Measurements from ENCODE around the gene UACA.
"Not testable (repeated sequence)": the region's sequence is repeated elsewhere in the genome, so short reads cannot be mapped to it uniquely, and the experiment has no call there.

UACA gene

DNA sequence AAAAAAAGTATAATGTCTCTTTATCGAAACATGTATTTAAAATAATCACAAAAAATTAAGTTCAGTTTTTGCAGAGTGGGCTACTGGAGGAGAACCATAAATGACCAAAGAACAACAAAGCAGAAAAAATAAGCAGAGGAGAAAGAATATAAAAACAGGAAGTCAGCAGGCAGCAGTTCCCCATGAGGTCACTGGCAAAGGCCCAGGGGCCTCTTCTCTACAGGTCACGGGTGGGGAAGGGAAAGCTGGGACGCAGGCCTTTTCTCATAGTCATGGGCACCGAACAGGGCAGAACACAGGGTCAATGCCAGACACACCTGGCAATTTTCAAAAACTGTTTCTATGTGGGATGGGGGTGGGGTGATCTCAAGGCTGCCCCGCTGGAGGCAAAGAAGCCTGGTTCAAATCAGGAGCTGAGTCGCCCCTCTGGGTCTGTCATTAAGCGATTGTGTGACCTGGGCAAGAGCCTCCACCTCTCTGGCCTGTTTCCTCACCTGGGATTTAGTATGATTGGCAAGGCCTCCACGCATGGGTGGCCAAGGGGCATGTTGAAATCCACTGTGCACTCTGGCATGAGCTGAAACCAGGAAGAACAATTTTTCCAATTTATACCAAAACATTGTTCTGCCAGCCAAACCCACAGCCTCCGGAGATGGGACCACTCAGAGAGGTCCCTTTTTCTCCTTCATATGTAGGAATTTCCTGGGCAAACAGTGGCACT is 43.8 kb upstream of the UACA start:
- H2BK15ac ChIP-seq (ENCODE audit: low read length): no peak overlapping the region
- no peaks in the 10 kb centered on the region for H3K4me1 ChIP-seq (ENCODE audit: control insufficient read depth in 2 of 2, insufficient read depth in 1 of 2, low read depth in 1 of 2, low read length in 2 of 2)
- no CpG with 5 or more reads among the region's 9 CpGs for WGBS, 2 donors (ENCODE audit: extremely low coverage in 2 of 2, insufficient read length in 2 of 2, insufficient replicate concordance in 1 of 2)
- no peak overlapping the region for H2BK12ac ChIP-seq (ENCODE audit: low read length)
- H2BK120ac ChIP-seq (ENCODE audit: low read depth, low read length): no peak overlapping the region
- H4K91ac ChIP-seq (ENCODE audit: low read depth, low read length, poor library complexity): no peak overlapping the region
- no peak overlapping the region for H3K9ac ChIP-seq (ENCODE audit: low read depth, low read length, poor library complexity)
- no peak overlapping the region for H3K4me3 ChIP-seq (ENCODE audit: low read length in 2 of 2)
- no peaks in the 10 kb centered on the region for H3K79me1 ChIP-seq (ENCODE audit: low read depth, low read length)
- H3K14ac ChIP-seq (ENCODE audit: low read length): no peak overlapping the region
- H4K8ac ChIP-seq (ENCODE audit: low read depth, low read length): no peak overlapping the region
- H2AFZ ChIP-seq (ENCODE audit: low read length): no peak overlapping the region
- H3K18ac ChIP-seq (ENCODE audit: low read length): no peak overlapping the region
- no peak overlapping the region for H3K23ac ChIP-seq (ENCODE audit: low read depth, low read length, poor library complexity)
- H2AK5ac ChIP-seq (ENCODE audit: low read depth, low read length): no peak overlapping the region
- H3K27me3 ChIP-seq (ENCODE audit: control insufficient read depth in 3 of 3, insufficient read depth in 3 of 3, low read depth in 1 of 3, low read length in 3 of 3): peaks cover 0 to 7% (median 0%) of the 10 kb centered on the region in 3 experiments
- DNase-seq (ENCODE audit: low spot score): no peak
- no peak overlapping the region for H3K27ac ChIP-seq (replicated peaks; ENCODE audit: low read length)
- no peaks in the 10 kb centered on the region for H3K36me3 ChIP-seq (replicated peaks in 1 of 2; ENCODE audit: control insufficient read depth in 2 of 2, insufficient read depth in 2 of 2, low read length in 2 of 2)
- no peak overlapping the region for H2BK5ac ChIP-seq (ENCODE audit: low read length)
- no peak overlapping the region for H3K4ac ChIP-seq (ENCODE audit: low read length)
- no peak overlapping the region for H3K4me2 ChIP-seq (ENCODE audit: insufficient read depth, low read length, poor library complexity, severe bottlenecking)
- no peaks in the 10 kb centered on the region for H3K9me3 ChIP-seq (replicated peaks in 1 of 2; ENCODE audit: control insufficient read depth in 2 of 2, insufficient read depth in 1 of 2, low read depth in 1 of 2, low read length in 2 of 2)

- not testable (repeated sequence) for H2AK5ac ChIP-seq (ENCODE audit: low read depth, low read length); H2BK12ac ChIP-seq (ENCODE audit: low read length); H3K4me2 ChIP-seq (ENCODE audit: insufficient read depth, low read length, poor library complexity, severe bottlenecking); H2AFZ ChIP-seq (ENCODE audit: low read length); H3K79me1 ChIP-seq (ENCODE audit: low read depth, low read length); H4K91ac ChIP-seq (ENCODE audit: low read depth, low read length, poor library complexity); H3K27ac ChIP-seq (replicated peaks; ENCODE audit: low read length); H3K9me3 ChIP-seq (replicated peaks in 1 of 2; ENCODE audit: control insufficient read depth in 2 of 2, insufficient read depth in 1 of 2, low read depth in 1 of 2, low read length in 2 of 2); H3K4ac ChIP-seq (ENCODE audit: low read length); H4K8ac ChIP-seq (ENCODE audit: low read depth, low read length); H3K4me1 ChIP-seq (ENCODE audit: control insufficient read depth in 2 of 2, insufficient read depth in 1 of 2, low read depth in 1 of 2, low read length in 2 of 2); H2BK15ac ChIP-seq (ENCODE audit: low read length); H3K23ac ChIP-seq (ENCODE audit: low read depth, low read length, poor library complexity); H2BK120ac ChIP-seq (ENCODE audit: low read depth, low read length); H3K14ac ChIP-seq (ENCODE audit: low read length); H2BK5ac ChIP-seq (ENCODE audit: low read length); H3K4me3 ChIP-seq (ENCODE audit: low read length in 2 of 2); H3K36me3 ChIP-seq (replicated peaks in 1 of 2; ENCODE audit: control insufficient read depth in 2 of 2, insufficient read depth in 2 of 2, low read length in 2 of 2); DNase-seq (ENCODE audit: low spot score); H3K18ac ChIP-seq (ENCODE audit: low read length); H3K9ac ChIP-seq (ENCODE audit: low read depth, low read length, poor library complexity); H3K27me3 ChIP-seq (ENCODE audit: control insufficient read depth in 3 of 3, insufficient read depth in 3 of 3, low read depth in 1 of 3, low read length in 3 of 3)
- no CpG with 5 or more reads among the region's 9 CpGs for WGBS, 2 donors (ENCODE audit: extremely low coverage in 2 of 2, insufficient read length in 2 of 2, insufficient replicate concordance in 1 of 2)
Observed at GRCh38 chr15:70804388-70804787, 41.0 kb upstream of the UACA start.

GRCh38 chr15:70802629-70803028 is 39.3 kb upstream of the UACA start:
- H2BK120ac ChIP-seq (ENCODE audit: low read depth, low read length): no peak overlapping the region
- no peak overlapping the region for H4K8ac ChIP-seq (ENCODE audit: low read depth, low read length)
- H3K18ac ChIP-seq (ENCODE audit: low read length): peak overlapping the region; percentile 11
- DNase-seq (ENCODE audit: low spot score): no peak
- no peak overlapping the region for H2AK5ac ChIP-seq (ENCODE audit: low read depth, low read length)
- H2BK12ac ChIP-seq (ENCODE audit: low read length): no peak overlapping the region
- H3K4me1 ChIP-seq (ENCODE audit: control insufficient read depth in 2 of 2, insufficient read depth in 1 of 2, low read depth in 1 of 2, low read length in 2 of 2): peaks cover 0 to 9% of the 10 kb centered on the region in 2 donors
- H3K14ac ChIP-seq (ENCODE audit: low read length): no peak overlapping the region
- H3K4me2 ChIP-seq (ENCODE audit: insufficient read depth, low read length, poor library complexity, severe bottlenecking): no peak overlapping the region
- no peak overlapping the region for H2AFZ ChIP-seq (ENCODE audit: low read length)
- H3K36me3 ChIP-seq (replicated peaks in 1 of 2; ENCODE audit: control insufficient read depth in 2 of 2, insufficient read depth in 2 of 2, low read length in 2 of 2): no peaks in the 10 kb centered on the region
- no peak overlapping the region for H3K23ac ChIP-seq (ENCODE audit: low read depth, low read length, poor library complexity)
- no CpG with 5 or more reads among the region's 4 CpGs for WGBS, 2 donors (ENCODE audit: extremely low coverage in 2 of 2, insufficient read length in 2 of 2, insufficient replicate concordance in 1 of 2)
- H3K4ac ChIP-seq (ENCODE audit: low read length): no peak overlapping the region
- H3K27me3 ChIP-seq (ENCODE audit: control insufficient read depth in 3 of 3, insufficient read depth in 3 of 3, low read depth in 1 of 3, low read length in 3 of 3): peaks cover 0 to 8% (median 0%) of the 10 kb centered on the region in 3 experiments
- no peak overlapping the region for H3K9ac ChIP-seq (ENCODE audit: low read depth, low read length, poor library complexity)
- H2BK15ac ChIP-seq (ENCODE audit: low read length): no peak overlapping the region
- no peak overlapping the region for H3K4me3 ChIP-seq (ENCODE audit: low read length in 2 of 2)
- no peak overlapping the region for H3K27ac ChIP-seq (replicated peaks; ENCODE audit: low read length)
- H2BK5ac ChIP-seq (ENCODE audit: low read length): no peak overlapping the region
- no peak overlapping the region for H4K91ac ChIP-seq (ENCODE audit: low read depth, low read length, poor library complexity)
- H3K79me1 ChIP-seq (ENCODE audit: low read depth, low read length): no peaks in the 10 kb centered on the region
- no peaks in the 10 kb centered on the region for H3K9me3 ChIP-seq (replicated peaks in 1 of 2; ENCODE audit: control insufficient read depth in 2 of 2, insufficient read depth in 1 of 2, low read depth in 1 of 2, low read length in 2 of 2)

GRCh38 chr15:70801109-70801508 is 37.8 kb upstream of the UACA start:
- H4K91ac ChIP-seq (ENCODE audit: low read depth, low read length, poor library complexity): no peak overlapping the region
- no peak overlapping the region for H3K23ac ChIP-seq (ENCODE audit: low read depth, low read length, poor library complexity)
- no peak overlapping the region for H4K8ac ChIP-seq (ENCODE audit: low read depth, low read length)
- no peaks in the 10 kb centered on the region for H3K36me3 ChIP-seq (replicated peaks in 1 of 2; ENCODE audit: control insufficient read depth in 2 of 2, insufficient read depth in 2 of 2, low read length in 2 of 2)
- no peak overlapping the region for H2AK5ac ChIP-seq (ENCODE audit: low read depth, low read length)
- no peak overlapping the region for H3K18ac ChIP-seq (ENCODE audit: low read length)
- no peak overlapping the region for H2BK5ac ChIP-seq (ENCODE audit: low read length)
- no peak overlapping the region for H3K9ac ChIP-seq (ENCODE audit: low read depth, low read length, poor library complexity)
- H3K4me1 ChIP-seq (ENCODE audit: control insufficient read depth in 2 of 2, insufficient read depth in 1 of 2, low read depth in 1 of 2, low read length in 2 of 2): peaks cover 0 to 9% of the 10 kb centered on the region in 2 donors
- H3K27ac ChIP-seq (replicated peaks; ENCODE audit: low read length): no peak overlapping the region
- H3K4me2 ChIP-seq (ENCODE audit: insufficient read depth, low read length, poor library complexity, severe bottlenecking): no peak overlapping the region
- no peak for DNase-seq (ENCODE audit: low spot score)
- peaks cover 0 to 3% (median 0%) of the 10 kb centered on the region in 3 experiments for H3K27me3 ChIP-seq (ENCODE audit: control insufficient read depth in 3 of 3, insufficient read depth in 3 of 3, low read depth in 1 of 3, low read length in 3 of 3)
- no peak overlapping the region for H3K14ac ChIP-seq (ENCODE audit: low read length)
- H2AFZ ChIP-seq (ENCODE audit: low read length): no peak overlapping the region
- no peak overlapping the region for H3K4ac ChIP-seq (ENCODE audit: low read length)
- no peaks in the 10 kb centered on the region for H3K79me1 ChIP-seq (ENCODE audit: low read depth, low read length)
- H2BK12ac ChIP-seq (ENCODE audit: low read length): no peak overlapping the region
- H3K9me3 ChIP-seq (replicated peaks in 1 of 2; ENCODE audit: control insufficient read depth in 2 of 2, insufficient read depth in 1 of 2, low read depth in 1 of 2, low read length in 2 of 2): no peaks in the 10 kb centered on the region
- no peak overlapping the region for H2BK120ac ChIP-seq (ENCODE audit: low read depth, low read length)
- no peak overlapping the region for H3K4me3 ChIP-seq (ENCODE audit: low read length in 2 of 2)
- WGBS, 2 donors (ENCODE audit: extremely low coverage in 2 of 2, insufficient read length in 2 of 2, insufficient replicate concordance in 1 of 2): no CpG with 5 or more reads among the region's 5 CpGs
- no peak overlapping the region for H2BK15ac ChIP-seq (ENCODE audit: low read length)

Data from neuronal stem cell (in vitro differentiated cells).